ENCODE measurements around the gene COMMD9.
"Not testable (repeated sequence)": the region's sequence is repeated elsewhere in the genome, so short reads cannot be mapped to it uniquely, and the experiment has no call there.

The COMMD9 gene

GRCh38 chr11:36289226-36289852, at the start of gene COMMD9:
Gene COMMD9 (minus strand): TSS chr11:36289424. CDS start chr11:36289412, 12 bp downstream.
- DNase-seq: peak; percentile 90 to 94

GRCh38 chr11:36333897-36334296, 44.7 kb upstream of the COMMD9 start:
- DNase-seq: peak; percentile 7 to 42

GRCh38 chr11:36333468-36333867, 44.2 kb upstream of the COMMD9 start:
- no peak for DNase-seq

GRCh38 chr11:36330411-36330810, 41.2 kb upstream of the COMMD9 start:
- DNase-seq: no peak

- no peak for DNase-seq
Observed at GRCh38 chr11:36328966-36329673, 39.9 kb upstream of the COMMD9 start.

GRCh38 chr11:36326524-36327419, 37.5 kb upstream of the COMMD9 start:
- no peak for DNase-seq

- DNase-seq: not testable (repeated sequence)
Observed at GRCh38 chr11:36325403-36325802, 36.2 kb upstream of the COMMD9 start.

- DNase-seq: not testable (repeated sequence)
Observed at GRCh38 chr11:36324956-36325355, 35.7 kb upstream of the COMMD9 start.

GRCh38 chr11:36317992-36318391, 28.8 kb upstream of the COMMD9 start:
- no peak for DNase-seq

GRCh38 chr11:36316049-36316448, 26.8 kb upstream of the COMMD9 start:
- DNase-seq: no peak

GRCh38 chr11:36314434-36314767, 25.2 kb upstream of the COMMD9 start:
- DNase-seq: no peak

- no peak for DNase-seq
Observed at GRCh38 chr11:36313750-36314433, 24.7 kb upstream of the COMMD9 start.

- DNase-seq: no peak
Observed at GRCh38 chr11:36312611-36313472, 23.6 kb upstream of the COMMD9 start.

GRCh38 chr11:36311926-36312595, 22.8 kb upstream of the COMMD9 start:
- no peak for DNase-seq

GRCh38 chr11:36309779-36310178, 20.6 kb upstream of the COMMD9 start:
- no peak for DNase-seq

GRCh38 chr11:36308577-36308976, 19.4 kb upstream of the COMMD9 start:
- no peak for DNase-seq

GRCh38 chr11:36306888-36307287, 17.7 kb upstream of the COMMD9 start:
- peak; percentile 75 to 79 for DNase-seq

GRCh38 chr11:36305047-36305446, 15.8 kb upstream of the COMMD9 start:
- no peak for DNase-seq

- peak in 1 of 2 experiments; percentile 24 for DNase-seq
Observed at GRCh38 chr11:36304351-36304750, 15.1 kb upstream of the COMMD9 start.

GRCh38 chr11:36300650-36301049, 11.4 kb upstream of the COMMD9 start:
- DNase-seq: no peak

GRCh38 chr11:36296884-36297543, 7.8 kb upstream of the COMMD9 start:
- DNase-seq: no peak

All from Kasumi-1 (cell line).